Germinal center (tissue), 1 donor: ENCODE results near the gene TEX12.

Source experiments
- DNase-seq: peaks from one replicate; pipeline ENCODE4 v3.0.0; 2012; ENCODE audit warnings: mixed read lengths, low spot score

The TEX12 gene

GRCh38 chr11:112212710-112213109 lies 45.5 kb downstream of the TEX12 start:
- DNase-seq, result no peak

GRCh38 chr11:112213753-112214152 lies 46.6 kb downstream of the TEX12 start:
- DNase-seq, result no peak

DNA sequence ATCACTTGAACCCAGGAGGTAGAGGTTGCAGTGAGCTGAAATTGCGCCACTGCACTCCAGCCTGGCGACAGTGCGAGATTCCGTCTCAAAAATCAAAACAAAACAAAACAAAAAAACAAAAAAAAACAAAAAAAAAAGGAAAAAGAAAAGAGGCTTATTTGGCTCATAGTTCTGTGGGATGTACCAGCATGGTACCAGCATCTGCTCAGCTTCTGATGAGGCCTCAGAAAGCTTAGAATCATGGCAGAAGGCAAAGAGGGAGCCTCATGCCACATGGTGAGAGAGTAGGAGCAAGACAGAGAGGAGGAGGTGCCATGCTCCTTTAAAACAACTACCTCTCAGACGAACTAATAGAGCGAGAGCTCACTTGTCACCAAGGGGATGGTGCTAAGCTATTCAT lies 48.4 kb downstream of the TEX12 start:
- DNase-seq, result no peak

- DNase-seq, result no peak
Measured at GRCh38 chr11:112216561-112217105, 49.5 kb downstream of the TEX12 start.

GRCh38 chr11:112219476-112220232 lies 52.5 kb downstream of the TEX12 start:
- DNase-seq, result peak; percentile 61

- DNase-seq, result no peak
Measured at GRCh38 chr11:112221274-112221835, 54.2 kb downstream of the TEX12 start.
